A673 (cell line): ENCODE data around the gene TADA2A. TPM values are rescaled to one million over a fixed set of nuclear protein-coding genes. Genes with fewer than 3 reads are reported as not detected.
A peak's percentile ranks its signal among the peaks of the same experiment; 100 is the strongest.

Experiments used
- BruUV-seq: library from RNA; stranded (reverse); fragments of 400-500 nt; replicated peaks from 2 replicates; lab custom pipeline; 2021; lab: Mats Ljungman, UMichigan
- CTCF ChIA-PET: fragments of 300-600 bp; sonication (Branson Sonifier 250); formaldehyde crosslinking; loops from one replicate; lab custom pipeline; 2022; ENCODE audit warnings: antibody characterized with exemption; lab: Charles Lee
- POLR2A ChIA-PET: fragments of 300-600 bp; sonication (Branson Sonifier 250); formaldehyde crosslinking; loops from one replicate; lab custom pipeline; 2022; ENCODE audit warnings: antibody characterized with exemption; ENCODE audit not compliant: low non-redundant PET; lab: Charles Lee
- DNase-seq: peaks from one replicate; pipeline ENCODE4 v3.0.0-alpha.2; 2015; ENCODE audit warnings: low spot score
- H3K27ac ChIP-seq: fragments of 200-600 bp; sonication (generic); 2 replicates; pipeline ENCODE4 v1.5.1; 2016; ENCODE audit warnings: mixed run types, low read depth, mild to moderate bottlenecking, mixed read lengths, antibody characterized with exemption, low read length; ENCODE audit not compliant: poor library complexity, severe bottlenecking
- H3K27me3 ChIP-seq: fragments of 200-600 bp; sonication (generic); replicated peaks from 2 replicates; pipeline ENCODE4 v1.6.1; 2017; ENCODE audit warnings: mixed run types, low read depth, mild to moderate bottlenecking, mixed read lengths, antibody characterized with exemption, low read length; ENCODE audit not compliant: insufficient read depth, poor library complexity
- H3K36me3 ChIP-seq: fragments of 200-600 bp; sonication (generic); 2 replicates; pipeline ENCODE4 v1.6.1; 2016; ENCODE audit warnings: mixed run types, mild to moderate bottlenecking, mixed read lengths, antibody characterized with exemption, low read length; ENCODE audit not compliant: insufficient read depth, poor library complexity, severe bottlenecking
- H3K4me1 ChIP-seq: fragments of 200-600 bp; sonication (generic); 2 replicates; pipeline ENCODE4 v1.6.1; 2017; ENCODE audit warnings: mixed run types, mild to moderate bottlenecking, mixed read lengths, antibody characterized with exemption, low read length; ENCODE audit not compliant: insufficient read depth, poor library complexity, severe bottlenecking
- H3K4me3 ChIP-seq: fragments of 200-600 bp; sonication (generic); 2 replicates; pipeline ENCODE4 v1.5.1; 2016; ENCODE audit warnings: low read depth, mixed run types, mild to moderate bottlenecking, mixed read lengths, low read length; ENCODE audit not compliant: poor library complexity, severe bottlenecking
- H3K9me3 ChIP-seq: fragments of 200-600 bp; sonication (generic); 2 replicates; pipeline ENCODE4 v1.6.1; 2016; ENCODE audit warnings: mixed run types, low read depth, mild to moderate bottlenecking, mixed read lengths, antibody characterized with exemption, low read length; ENCODE audit not compliant: poor library complexity, severe bottlenecking
- CTCF ChIP-seq: fragments of 300-800, 200-600 bp; sonication (generic); conservative IDR thresholded peaks from 2 replicates; pipeline ENCODE4 v1.5.1; 2017; ENCODE audit warnings: low read depth, mild to moderate bottlenecking, antibody characterized with exemption, low read length, moderate library complexity, mixed read lengths
- EZH2 ChIP-seq: fragments of 200-600 bp; sonication (generic); IDR thresholded peaks from 2 replicates; pipeline ENCODE4 v1.6.1; 2017; ENCODE audit warnings: borderline replicate concordance, low read depth, mild to moderate bottlenecking, mixed read lengths, antibody characterized with exemption, low read length; ENCODE audit not compliant: poor library complexity, severe bottlenecking
- intact Hi-C: fragments of 100-400 bp; cut with micrococcal nuclease; formaldehyde crosslinking; loops from one replicate; pipeline ENCODE4 v1.10.0; 2022; ENCODE audit not compliant: unreplicated experiment
- total RNA-seq: library from RNA; stranded (reverse); gene quantifications from 2 replicates; pipeline ENCODE4 v1.2.3, GENCODE V29; 2021

TADA2A gene
- total RNA-seq, 1 experiment from 2014 or later = 17.9 TPM

DNA sequence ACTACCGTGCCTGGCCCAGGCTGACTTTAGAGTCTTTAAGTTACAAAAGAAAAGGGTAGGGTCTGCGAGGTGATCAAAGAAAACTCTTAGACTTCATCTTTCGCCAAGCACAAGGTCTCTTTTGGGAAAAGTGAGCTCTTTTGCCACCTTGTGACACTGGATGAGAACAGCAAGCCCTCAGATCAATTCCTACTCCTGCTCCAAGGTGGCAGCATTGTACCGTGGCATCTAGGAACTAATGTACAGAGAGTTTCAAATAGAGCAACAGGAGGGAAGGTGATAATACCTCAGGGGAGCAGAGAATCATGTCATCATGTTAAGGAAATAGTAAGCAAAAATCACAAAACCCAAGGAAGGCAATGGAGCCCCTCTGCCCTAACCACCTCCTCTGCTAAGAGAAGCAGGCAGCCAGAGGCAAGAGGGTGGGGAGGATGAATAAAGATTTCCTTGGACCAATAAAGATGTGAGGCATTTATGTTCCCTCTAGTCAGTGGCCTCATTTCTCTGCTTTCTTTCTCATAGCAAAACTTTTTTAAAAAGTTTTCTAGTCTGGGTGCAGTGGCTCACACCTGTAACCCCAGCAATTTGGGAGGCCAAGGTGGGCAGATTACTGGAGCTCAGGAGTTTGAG lies 33.0 kb upstream of the TADA2A start:
- CTCF ChIA-PET = interaction anchor here (0.5 to 1.1 kb wide), 9 partner anchors 9 to 746 kb away, joined by 3 to 11 read pairs (median 4); no protein-coding TSS in a partner anchor
- no peaks in the 10 kb centered on the region for H3K27me3 ChIP-seq
- H3K27ac ChIP-seq = no peak overlapping the region
- no peaks in the 10 kb centered on the region for H3K4me1 ChIP-seq
- TF ChIP-seq CTCF (peak; percentile 89), EZH2 (no peak)
- H3K36me3 ChIP-seq = no peaks in the 10 kb centered on the region
- H3K4me3 ChIP-seq = no peak overlapping the region
- POLR2A ChIA-PET = no interaction called here
- intact Hi-C loops = loop anchor here (10.0 kb wide), 1 partner anchor 441 kb away; no protein-coding TSS in a partner anchor
- H3K9me3 ChIP-seq = no peaks in the 10 kb centered on the region
- DNase-seq = peak; percentile 72
- BruUV-seq = no TSS peak

GRCh38 chr17:37375706-37376105 lies 31.0 kb upstream of the TADA2A start, which contains the start of gene C17orf78:
C17orf78 (plus strand) TSS chr17:37375985; CDS start chr17:37376093, 108 bp downstream.
- BruUV-seq = no TSS peak
- ChIA-PET CTCF (no interaction called here), POLR2A (no interaction called here)
- no peaks in the 10 kb centered on the region for H3K4me1 ChIP-seq
- intact Hi-C loops = loop anchor here (10.0 kb wide), 1 partner anchor 439 kb away; no protein-coding TSS in a partner anchor
- no peak within 1 kb of the TSS for H3K4me3 ChIP-seq
- H3K36me3 ChIP-seq = no peaks in the 10 kb centered on the region
- H3K27me3 ChIP-seq = no peaks in the 10 kb centered on the region
- no peaks in the 10 kb centered on the region for H3K9me3 ChIP-seq
- DNase-seq = no peak
- TF ChIP-seq CTCF = no peak
- no peak for TF ChIP-seq EZH2
- no peak within 1 kb of the TSS for H3K27ac ChIP-seq

DNA sequence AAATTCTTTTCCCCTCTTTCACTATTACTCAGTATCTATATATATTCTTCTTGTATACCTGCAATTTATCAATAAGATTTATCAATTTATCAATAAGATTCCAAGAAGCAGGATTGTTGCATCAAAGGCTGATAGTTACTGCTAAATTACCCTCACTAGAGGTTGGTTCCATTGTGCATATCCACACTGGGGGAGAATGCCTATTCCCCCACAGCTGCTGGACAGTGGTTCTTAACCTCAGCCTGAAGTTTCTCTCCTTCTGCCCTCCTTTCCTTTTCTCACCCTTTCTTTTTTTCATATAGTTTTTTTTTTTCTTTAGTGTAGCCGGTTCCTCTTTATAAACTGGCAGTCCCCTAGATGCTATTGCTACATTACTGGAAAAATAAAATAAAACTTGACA lies 24.6 kb upstream of the TADA2A start:
- BruUV-seq = no TSS peak
- Histone ChIP-seq H3K4me3 (no peak overlapping the region), H3K27me3 (no peaks in the 10 kb centered on the region), H3K9me3 (no peaks in the 10 kb centered on the region), H3K36me3 (no peaks in the 10 kb centered on the region), H3K27ac (no peak overlapping the region), H3K4me1 (no peaks in the 10 kb centered on the region)
- no peak for DNase-seq
- ChIA-PET CTCF (no interaction called here), POLR2A (no interaction called here)
- intact Hi-C loops = no loop called here
- no peak for TF ChIP-seq EZH2
- TF ChIP-seq CTCF = no peak
